HPDE6-E6E7 (cell line): ENCODE data around the gene TIGD1.

Experiments used
- DNase-seq: peaks from one replicate; pipeline ENCODE4 v3.0.0; 2011; ENCODE audit warnings: missing footprints; ENCODE audit errors: extremely low spot score

The TIGD1 gene

DNA sequence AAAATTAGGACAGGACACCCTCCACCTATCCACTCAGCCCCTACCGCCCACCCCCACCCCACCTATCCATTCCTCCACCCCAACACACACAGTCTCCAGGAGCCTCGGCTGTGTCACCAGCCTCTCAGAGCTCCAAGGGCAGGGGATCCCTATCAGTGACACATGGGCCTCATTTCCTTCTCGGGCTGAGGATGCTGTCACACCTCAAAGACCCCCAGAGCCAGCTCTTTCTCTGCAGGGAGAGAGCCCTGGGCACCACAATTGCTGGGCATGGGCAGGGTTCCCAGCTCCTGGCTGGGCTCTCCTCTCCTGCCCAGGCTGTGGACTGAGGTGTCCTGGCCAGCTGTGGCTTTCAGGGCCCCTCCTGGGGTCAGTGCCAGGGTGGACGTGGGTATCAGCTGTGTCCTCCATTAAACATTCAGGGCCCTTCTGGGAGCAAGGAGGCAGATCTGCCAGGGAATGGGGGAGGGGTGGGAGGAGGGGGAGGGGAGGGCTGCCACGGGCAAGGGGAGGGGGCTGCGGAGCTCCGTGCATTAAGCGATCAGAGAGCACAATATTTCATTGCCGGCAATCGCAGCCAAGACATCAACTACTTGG lies 48.5 kb downstream of the TIGD1 start:
- no peak for DNase-seq

DNA sequence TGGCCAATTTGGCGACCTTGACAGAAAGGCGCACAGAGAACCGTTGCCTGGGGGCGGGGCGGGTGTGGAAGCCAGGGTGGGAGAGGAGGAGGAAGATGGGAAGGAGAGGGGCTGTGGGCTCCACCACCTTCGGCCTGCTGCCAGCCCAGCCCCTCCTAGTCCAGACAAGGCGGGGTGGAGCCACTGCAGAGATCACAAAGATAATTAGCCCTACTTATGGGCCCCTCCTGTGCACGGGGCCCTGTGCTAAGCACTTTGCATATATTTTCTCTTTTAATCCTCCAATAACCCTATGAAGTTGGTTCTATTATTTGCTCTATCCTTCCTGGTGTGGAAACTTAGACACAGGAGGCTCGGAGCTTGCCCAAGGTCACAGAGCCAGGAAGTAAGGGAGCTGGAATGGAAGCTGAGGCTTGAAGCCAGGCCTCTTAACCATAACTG lies 49.0 kb downstream of the TIGD1 start:
- no peak for DNase-seq

DNA sequence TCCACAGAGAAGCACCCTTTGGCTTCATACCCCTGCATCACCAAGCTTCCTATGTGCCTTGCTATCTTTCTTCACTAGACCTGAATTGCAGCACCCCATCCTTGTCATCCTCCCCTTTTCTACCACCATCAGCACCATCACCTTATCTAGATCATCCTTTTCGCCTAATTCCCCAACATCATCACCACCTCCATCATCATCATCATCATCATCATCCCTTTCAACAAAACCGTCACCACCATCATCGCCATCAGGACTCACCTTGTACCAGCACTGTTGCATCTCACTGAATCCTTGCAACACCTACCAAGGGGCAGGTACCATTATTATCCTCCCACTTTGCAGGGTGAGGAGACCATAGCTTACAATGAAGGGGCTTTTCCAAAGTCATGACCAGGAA lies 51.9 kb downstream of the TIGD1 start:
- no peak for DNase-seq
